GM18870 (cell line): ENCODE results near the gene MRPL12.

Source experiments
- ATAC-seq: cut with Tn5 transposase; IDR thresholded peaks from one replicate; pipeline ENCODE4 v1.9.1; 2021; ENCODE audit warnings: moderate library complexity; ENCODE audit not compliant: unreplicated experiment

MRPL12 gene

GRCh38 chr17:81700353-81701287 is 2.5 kb upstream of the MRPL12 start:
- ATAC-seq, result no peak

GRCh38 chr17:81701288-81702071 is 1.7 kb upstream of the MRPL12 start:
- ATAC-seq, result no peak

GRCh38 chr17:81703747-81704654 is 834 bp downstream of the MRPL12 start:
- peak; percentile 4 for ATAC-seq

GRCh38 chr17:81705518-81706231 is 2.5 kb downstream of the MRPL12 start:
- no peak for ATAC-seq

GRCh38 chr17:81706232-81706611 is 3.1 kb downstream of the MRPL12 start:
- no peak for ATAC-seq

GRCh38 chr17:81706757-81707624 is 3.8 kb downstream of the MRPL12 start:
- no peak for ATAC-seq

GRCh38 chr17:81707725-81708646 is 4.8 kb downstream of the MRPL12 start:
- ATAC-seq, result no peak

- ATAC-seq, result no peak
Measured at GRCh38 chr17:81708739-81709185, 5.6 kb downstream of the MRPL12 start.

- no peak for ATAC-seq
Measured at GRCh38 chr17:81710514-81711308, 7.5 kb downstream of the MRPL12 start.

- ATAC-seq, result no peak
Measured at GRCh38 chr17:81711814-81712467, 8.8 kb downstream of the MRPL12 start, which contains the start of gene SLC25A10. Gene SLC25A10 (plus strand): TSS chr17:81712284. CDS start chr17:81712427, 143 bp downstream.

GRCh38 chr17:81712468-81713003 is 9.4 kb downstream of the MRPL12 start:
- no peak for ATAC-seq

GRCh38 chr17:81713004-81713555 is 9.9 kb downstream of the MRPL12 start:
- ATAC-seq, result no peak

GRCh38 chr17:81713556-81714411 is 10.6 kb downstream of the MRPL12 start:
- ATAC-seq, result no peak

- no peak for ATAC-seq
Measured at GRCh38 chr17:81714412-81715106, 11.4 kb downstream of the MRPL12 start.
